ENCODE data around the gene FMN1.

GRCh38 chr15:32974691-32975090 is 219.8 kb downstream of the FMN1 start:
- TF ChIP-seq, protein P1, sequence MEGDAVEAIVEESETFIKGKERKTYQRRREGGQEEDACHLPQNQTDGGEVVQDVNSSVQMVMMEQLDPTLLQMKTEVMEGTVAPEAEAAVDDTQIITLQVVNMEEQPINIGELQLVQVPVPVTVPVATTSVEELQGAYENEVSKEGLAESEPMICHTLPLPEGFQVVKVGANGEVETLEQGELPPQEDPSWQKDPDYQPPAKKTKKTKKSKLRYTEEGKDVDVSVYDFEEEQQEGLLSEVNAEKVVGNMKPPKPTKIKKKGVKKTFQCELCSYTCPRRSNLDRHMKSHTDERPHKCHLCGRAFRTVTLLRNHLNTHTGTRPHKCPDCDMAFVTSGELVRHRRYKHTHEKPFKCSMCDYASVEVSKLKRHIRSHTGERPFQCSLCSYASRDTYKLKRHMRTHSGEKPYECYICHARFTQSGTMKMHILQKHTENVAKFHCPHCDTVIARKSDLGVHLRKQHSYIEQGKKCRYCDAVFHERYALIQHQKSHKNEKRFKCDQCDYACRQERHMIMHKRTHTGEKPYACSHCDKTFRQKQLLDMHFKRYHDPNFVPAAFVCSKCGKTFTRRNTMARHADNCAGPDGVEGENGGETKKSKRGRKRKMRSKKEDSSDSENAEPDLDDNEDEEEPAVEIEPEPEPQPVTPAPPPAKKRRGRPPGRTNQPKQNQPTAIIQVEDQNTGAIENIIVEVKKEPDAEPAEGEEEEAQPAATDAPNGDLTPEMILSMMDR (conservative IDR thresholded peaks at IDR 0.05; ENCODE audit: low read depth, low read length) = no peak
- TF ChIP-seq EZH2 (IDR thresholded peaks at IDR 0.05; ENCODE audit: borderline replicate concordance, low read depth, low read length, poor library complexity, severe bottlenecking) = no peak

Measured in A673 (cell line).